ENCODE measurements around the gene NEUROD2. TPM values are rescaled to one million over a fixed set of nuclear protein-coding genes. Genes with fewer than 3 reads are reported as not detected.

NEUROD2 gene
- total RNA-seq, 2 donors from 2014 or later = not detected

DNA sequence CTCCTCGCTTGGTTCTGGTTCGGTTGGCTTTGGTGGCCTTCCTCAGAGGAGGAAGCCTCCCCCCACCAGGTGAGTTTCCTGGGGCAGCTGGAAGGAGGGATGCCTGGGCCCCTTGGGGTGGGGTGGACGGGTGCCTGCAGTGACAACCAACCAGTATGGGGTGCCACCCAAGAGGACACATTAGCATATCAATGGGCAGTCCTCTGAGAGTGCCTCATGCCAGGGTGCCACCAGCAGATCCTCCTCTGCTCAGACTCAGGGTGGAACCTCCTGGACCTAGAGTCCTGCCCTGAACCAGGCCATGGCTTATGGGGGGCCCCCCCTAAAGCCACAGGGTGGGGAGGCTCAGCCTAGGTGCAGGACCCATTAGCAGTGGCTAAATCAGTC, 21.8 kb upstream of the NEUROD2 start:
- Histone ChIP-seq H3K4me3 (peak overlapping the region; percentile 13), H3K9me3 (no peaks in the 10 kb centered on the region), H3K4me1 (peaks cover 18% of the 10 kb centered on the region), H3K27me3 (peaks cover 11% of the 10 kb centered on the region), H3K9ac (ENCODE audit: low read depth in 2 of 2, low read length in 2 of 2) (peak overlapping the region; percentile 40 to 93), H3K27ac (peak overlapping the region; percentile 89), H3K36me3 (no peaks in the 10 kb centered on the region)
- DNase-seq = peak; percentile 86
- TF ChIP-seq, protein P1, sequence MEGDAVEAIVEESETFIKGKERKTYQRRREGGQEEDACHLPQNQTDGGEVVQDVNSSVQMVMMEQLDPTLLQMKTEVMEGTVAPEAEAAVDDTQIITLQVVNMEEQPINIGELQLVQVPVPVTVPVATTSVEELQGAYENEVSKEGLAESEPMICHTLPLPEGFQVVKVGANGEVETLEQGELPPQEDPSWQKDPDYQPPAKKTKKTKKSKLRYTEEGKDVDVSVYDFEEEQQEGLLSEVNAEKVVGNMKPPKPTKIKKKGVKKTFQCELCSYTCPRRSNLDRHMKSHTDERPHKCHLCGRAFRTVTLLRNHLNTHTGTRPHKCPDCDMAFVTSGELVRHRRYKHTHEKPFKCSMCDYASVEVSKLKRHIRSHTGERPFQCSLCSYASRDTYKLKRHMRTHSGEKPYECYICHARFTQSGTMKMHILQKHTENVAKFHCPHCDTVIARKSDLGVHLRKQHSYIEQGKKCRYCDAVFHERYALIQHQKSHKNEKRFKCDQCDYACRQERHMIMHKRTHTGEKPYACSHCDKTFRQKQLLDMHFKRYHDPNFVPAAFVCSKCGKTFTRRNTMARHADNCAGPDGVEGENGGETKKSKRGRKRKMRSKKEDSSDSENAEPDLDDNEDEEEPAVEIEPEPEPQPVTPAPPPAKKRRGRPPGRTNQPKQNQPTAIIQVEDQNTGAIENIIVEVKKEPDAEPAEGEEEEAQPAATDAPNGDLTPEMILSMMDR (IDR thresholded peaks at IDR 0.05) = no peak
- intact Hi-C loops (cut with DNase I) = loop anchor here (5.0 kb wide), 1 partner anchor 108 kb away; the partner anchor contains the start of gene GRB7

DNA sequence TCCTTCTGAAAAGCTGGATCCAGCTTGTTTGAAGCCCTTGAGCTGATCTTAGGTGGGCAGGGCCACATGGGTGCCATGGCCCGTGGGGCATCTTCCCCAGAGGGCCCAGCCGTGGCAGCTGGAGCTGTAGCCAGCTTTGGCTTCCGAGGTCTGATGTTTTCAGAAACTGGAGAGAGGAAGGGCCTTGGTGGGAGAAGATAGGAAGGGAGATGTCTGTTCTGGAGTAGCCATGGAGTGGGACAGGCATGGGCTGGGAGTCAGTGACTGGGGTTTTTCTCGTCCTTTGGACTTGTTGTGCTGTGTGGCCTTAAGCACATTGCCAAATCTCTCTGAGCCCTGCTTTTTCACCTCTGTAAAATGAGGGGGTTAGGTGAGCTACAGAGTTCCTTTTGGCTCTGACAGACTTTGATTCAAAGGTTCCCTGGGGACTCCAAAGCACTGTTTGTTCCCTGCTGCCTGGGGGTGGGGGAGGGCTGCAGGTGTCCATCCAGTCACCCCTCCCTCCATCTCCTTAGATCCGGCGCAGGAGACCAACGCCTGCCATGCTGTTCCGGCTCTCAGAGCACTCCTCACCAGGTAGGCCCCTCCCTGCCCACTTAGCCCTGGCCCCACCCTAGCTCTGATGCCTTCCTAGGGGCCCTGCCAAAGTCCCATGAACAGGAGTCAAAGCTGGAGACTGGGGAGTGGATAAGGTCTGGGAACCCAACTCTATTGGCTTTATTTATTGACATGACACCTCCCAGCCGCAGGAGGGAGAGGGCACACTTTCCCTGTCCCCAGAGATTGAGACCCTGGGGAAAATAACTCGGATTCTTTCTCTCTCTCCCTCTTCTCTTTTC, 21.2 kb upstream of the NEUROD2 start:
- peak overlapping the region; percentile 89 for H3K27ac ChIP-seq
- TF ChIP-seq, protein P1 (IDR thresholded peaks at IDR 0.05) = no peak
- H3K27me3 ChIP-seq = peaks cover 11% of the 10 kb centered on the region
- H3K9ac ChIP-seq (ENCODE audit: low read depth in 2 of 2, low read length in 2 of 2) = peak overlapping the region; percentile 65 to 93
- H3K9me3 ChIP-seq = no peaks in the 10 kb centered on the region
- H3K36me3 ChIP-seq = no peaks in the 10 kb centered on the region
- peak; percentile 91 for DNase-seq
- H3K4me3 ChIP-seq = peak overlapping the region; percentile 15
- peaks cover 13% of the 10 kb centered on the region for H3K4me1 ChIP-seq
- intact Hi-C loops (cut with DNase I) = loop anchor here (5.0 kb wide), 1 partner anchor 108 kb away; the partner anchor contains the start of gene GRB7

DNA sequence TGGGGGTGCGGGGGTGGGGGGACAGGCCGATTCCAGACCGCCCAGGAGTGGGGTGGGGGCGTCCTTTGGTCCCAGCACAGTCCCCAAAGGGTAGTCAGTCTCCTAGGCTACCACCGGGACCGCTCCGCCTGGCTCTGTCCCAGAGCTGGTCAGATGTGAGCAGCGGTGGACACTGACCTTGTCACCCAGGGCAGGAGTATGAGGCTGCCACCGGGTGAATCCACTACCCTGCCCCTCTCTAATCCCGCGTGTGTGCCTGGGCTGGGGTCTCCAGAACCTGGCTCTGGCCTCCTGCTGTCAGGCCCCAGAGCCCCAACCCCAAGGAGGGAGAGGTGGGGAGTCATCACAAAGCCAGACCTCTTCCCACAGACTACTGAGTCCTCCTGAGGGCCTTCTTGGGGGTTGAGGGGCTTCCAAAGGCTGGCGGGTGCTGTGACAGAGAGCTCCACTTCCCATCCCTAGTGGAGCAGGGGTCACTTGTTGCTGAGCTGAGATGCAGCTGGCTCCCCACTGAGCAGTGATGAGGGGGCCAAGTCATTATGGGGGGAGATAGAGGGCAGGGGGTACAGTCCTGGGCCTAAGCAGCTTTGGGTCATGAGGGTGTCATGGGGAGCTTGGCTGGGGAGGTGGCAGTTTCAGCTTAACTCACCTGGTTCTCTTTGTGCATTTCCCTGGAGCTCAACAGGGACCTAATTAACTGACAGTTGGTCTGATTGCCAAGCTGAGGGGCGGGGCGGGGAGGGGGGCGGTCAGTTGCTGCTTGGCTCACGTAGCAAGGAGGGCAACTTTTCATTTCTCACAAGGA, 20.2 kb upstream of the NEUROD2 start:
- Histone ChIP-seq H3K9ac (ENCODE audit: low read depth in 2 of 2, low read length in 2 of 2) (peak overlapping the region; percentile 93 to 95), H3K4me3 (peak overlapping the region; percentile 51), H3K4me1 (peaks cover 4% of the 10 kb centered on the region), H3K27me3 (peaks cover 11% of the 10 kb centered on the region), H3K27ac (peak overlapping the region; percentile 89), H3K36me3 (no peaks in the 10 kb centered on the region), H3K9me3 (no peaks in the 10 kb centered on the region)
- peak; percentile 79 for DNase-seq
- TF ChIP-seq, protein P1 (IDR thresholded peaks at IDR 0.05) = no peak
- intact Hi-C loops (cut with DNase I) = loop anchor here (5.0 kb wide), 1 partner anchor 109 kb away; the partner anchor contains the start of gene GRB7

DNA sequence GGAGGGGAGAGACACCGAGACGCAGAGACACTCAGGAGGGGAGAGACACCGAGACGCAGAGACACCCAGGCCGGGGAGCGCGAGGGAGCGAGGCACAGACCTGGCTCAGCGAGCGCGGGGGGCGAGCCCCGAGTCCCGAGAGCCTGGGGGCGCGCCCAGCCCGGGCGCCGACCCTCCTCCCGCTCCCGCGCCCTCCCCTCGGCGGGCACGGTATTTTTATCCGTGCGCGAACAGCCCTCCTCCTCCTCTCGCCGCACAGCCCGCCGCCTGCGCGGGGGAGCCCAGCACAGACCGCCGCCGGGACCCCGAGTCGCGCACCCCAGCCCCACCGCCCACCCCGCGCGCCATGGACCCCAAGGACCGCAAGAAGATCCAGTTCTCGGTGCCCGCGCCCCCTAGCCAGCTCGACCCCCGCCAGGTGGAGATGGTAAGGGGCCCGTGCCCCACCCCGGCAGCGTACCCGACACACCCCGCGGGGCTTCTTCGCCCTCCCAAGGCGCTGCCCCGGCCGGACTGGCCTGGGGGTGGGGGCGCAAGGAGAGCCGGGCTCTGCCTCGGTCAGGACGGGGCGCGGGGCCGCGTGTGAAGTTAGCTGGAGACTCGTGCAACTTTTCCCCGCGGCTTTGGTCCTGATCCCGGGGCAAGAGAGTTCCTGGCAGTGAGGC, 19.5 kb upstream of the NEUROD2 start:
- intact Hi-C loops (cut with DNase I) = loop anchor here (5.0 kb wide), 1 partner anchor 110 kb away; the partner anchor contains the start of gene GRB7
- TF ChIP-seq, protein P1 (IDR thresholded peaks at IDR 0.05) = no peak
- Histone ChIP-seq H3K36me3 (no peaks in the 10 kb centered on the region), H3K4me1 (peaks cover 3% of the 10 kb centered on the region), H3K4me3 (peak overlapping the region; percentile 51), H3K27me3 (peaks cover 11% of the 10 kb centered on the region), H3K9me3 (no peaks in the 10 kb centered on the region), H3K27ac (peak overlapping the region; percentile 89), H3K9ac (ENCODE audit: low read depth in 2 of 2, low read length in 2 of 2) (peak overlapping the region; percentile 93 to 95)
- no peak for DNase-seq

Measured in colonic mucosa (tissue), 4 donors.